Uterus (tissue), 4 donors: ENCODE measurements around the gene HIVEP3. TPM values are rescaled to one million over a fixed set of nuclear protein-coding genes. Genes with fewer than 3 reads are reported as not detected.

Experiments used
- DNase-seq, 2 donors: peaks; one replicate each; pipeline ENCODE4 v3.0.0-alpha.2; 2019 to 2020
- H3K27ac ChIP-seq, 2 donors: fragments of 200-600 bp; sonication (generic); 1 replicate in 1 of 2; 2 replicates in 1 of 2; pipeline ENCODE4 v1.5.1; 2016 to 2018
- H3K27me3 ChIP-seq, 2 donors: fragments of 200-600 bp; sonication (generic); one replicate each; pipeline ENCODE4 v1.5.1; 2018 to 2019; ENCODE audit warnings: control low read depth in 1 of 2
- H3K36me3 ChIP-seq, 2 donors: fragments of 200-600 bp; sonication (generic); one replicate each; pipeline ENCODE4 v1.5.1; 2019; ENCODE audit warnings: control low read depth in 1 of 2
- H3K4me1 ChIP-seq, 2 donors: fragments of 200-600 bp; sonication (generic); one replicate each; pipeline ENCODE4 v1.5.1; 2018 to 2019; ENCODE audit warnings: control low read depth in 1 of 2
- H3K4me3 ChIP-seq, 2 donors: fragments of 200-600 bp; sonication (generic); 1 replicate in 1 of 2; 2 replicates in 1 of 2; pipeline ENCODE4 v1.5.1; 2018 to 2019; ENCODE audit warnings: mild to moderate bottlenecking in 1 of 2
- H3K9me3 ChIP-seq, 2 donors: fragments of 200-600 bp; sonication (generic); one replicate each; pipeline ENCODE4 v1.5.1; 2019; ENCODE audit warnings: control low read depth in 1 of 2
- CTCF ChIP-seq, 4 experiments: fragments of 200-600 bp in 2 of 4; fragments of 450-650 bp in 2 of 4; sonication (generic) in 2 of 4; IDR thresholded peaks; one replicate each; pipeline ENCODE4 v1.5.1; 2016 to 2019; ENCODE audit warnings: antibody characterized with exemption in 4 of 4, mild to moderate bottlenecking in 2 of 4, moderate library complexity in 1 of 4
- POLR2A ChIP-seq, 2 donors: fragments of 450-650 bp; IDR thresholded peaks; one replicate each; pipeline ENCODE4 v1.6.1; 2016; ENCODE audit warnings: antibody characterized with exemption in 2 of 2, mild to moderate bottlenecking in 1 of 2, moderate library complexity in 1 of 2
- intact Hi-C: fragments of 100-400 bp; cut with DNase I; formaldehyde crosslinking; loops from one replicate; pipeline ENCODE4 v1.15.1; 2023; ENCODE audit warnings: low total_unique reads
- total RNA-seq, 4 donors: library from RNA; depleted of rRNA in 3 of 4; stranded (reverse); fragments of >200 nt in 3 of 4; gene quantifications; one replicate each; pipeline versions ENCODE4 v1.1.0 to v1.2.4, GENCODE V29; 2014 to 2023
- donor health status: DM: yes; HTN: yes; CAD: no.

The HIVEP3 gene
- total RNA-seq, 4 donors from 2014 or later = 0.51 to 7.6 (median 2.9) TPM

GRCh38 chr1:41915786-41916571 is 2.7 kb downstream of the HIVEP3 start:
- no peaks in the 10 kb centered on the region for H3K27me3 ChIP-seq
- H3K4me1 ChIP-seq = no peaks in the 10 kb centered on the region
- DNase-seq = peak in 1 of 2 donors; percentile 47
- H3K4me3 ChIP-seq = no peak overlapping the region
- no peaks in the 10 kb centered on the region for H3K36me3 ChIP-seq
- no peak for TF ChIP-seq CTCF (IDR thresholded peaks at IDR 0.05)
- no peak for TF ChIP-seq POLR2A (IDR thresholded peaks at IDR 0.05)
- intact Hi-C loops = no loop called here
- no peak overlapping the region for H3K27ac ChIP-seq
- no peaks in the 10 kb centered on the region for H3K9me3 ChIP-seq

GRCh38 chr1:41914516-41914915 is 4.2 kb downstream of the HIVEP3 start:
- no peaks in the 10 kb centered on the region for H3K4me1 ChIP-seq
- no peaks in the 10 kb centered on the region for H3K36me3 ChIP-seq
- H3K27ac ChIP-seq = no peak overlapping the region
- TF ChIP-seq CTCF (IDR thresholded peaks at IDR 0.05) (no peak), POLR2A (IDR thresholded peaks at IDR 0.05) (no peak)
- DNase-seq = no peak
- no peaks in the 10 kb centered on the region for H3K27me3 ChIP-seq
- intact Hi-C loops = no loop called here
- H3K9me3 ChIP-seq = no peaks in the 10 kb centered on the region
- no peak overlapping the region for H3K4me3 ChIP-seq

- intact Hi-C loops = no loop called here
- no peaks in the 10 kb centered on the region for H3K9me3 ChIP-seq
These were observed 5.7 kb downstream of the HIVEP3 start for GRCh38 chr1:41913014-41913413.

GRCh38 chr1:41908288-41908895 is 10.3 kb downstream of the HIVEP3 start:
- no peak overlapping the region for H3K27ac ChIP-seq
- H3K36me3 ChIP-seq = no peaks in the 10 kb centered on the region
- no peak overlapping the region for H3K4me3 ChIP-seq
- no peaks in the 10 kb centered on the region for H3K9me3 ChIP-seq
- H3K27me3 ChIP-seq = no peaks in the 10 kb centered on the region
- H3K4me1 ChIP-seq = no peaks in the 10 kb centered on the region
- no peak for TF ChIP-seq CTCF (IDR thresholded peaks at IDR 0.05)
- no peak for TF ChIP-seq POLR2A (IDR thresholded peaks at IDR 0.05)
- intact Hi-C loops = no loop called here
- DNase-seq = no peak

More at GRCh38 chr1:41913014-41913413, 5.7 kb downstream of the HIVEP3 start:
- no peaks in the 10 kb centered on the region for H3K27me3 ChIP-seq
- no peak overlapping the region for H3K27ac ChIP-seq
- H3K4me1 ChIP-seq = no peaks in the 10 kb centered on the region
- no peak for DNase-seq
- no peak overlapping the region for H3K4me3 ChIP-seq
- TF ChIP-seq CTCF (IDR thresholded peaks at IDR 0.05) = no peak
- TF ChIP-seq POLR2A (IDR thresholded peaks at IDR 0.05) = no peak
- no peaks in the 10 kb centered on the region for H3K36me3 ChIP-seq

GRCh38 chr1:41907446-41907845 is 11.3 kb downstream of the HIVEP3 start:
- Histone ChIP-seq H3K27me3 (no peaks in the 10 kb centered on the region), H3K9me3 (no peaks in the 10 kb centered on the region), H3K4me1 (no peaks in the 10 kb centered on the region), H3K36me3 (no peaks in the 10 kb centered on the region), H3K27ac (no peak overlapping the region), H3K4me3 (no peak overlapping the region)
- intact Hi-C loops = no loop called here
- no peak for DNase-seq
- TF ChIP-seq POLR2A (IDR thresholded peaks at IDR 0.05) = no peak
- TF ChIP-seq CTCF (IDR thresholded peaks at IDR 0.05) = no peak
